ENCODE data around the gene TUBA3D.
"Not testable (repeated sequence)": the region's sequence is repeated elsewhere in the genome, so short reads cannot be mapped to it uniquely, and the experiment has no call there.

GRCh38 chr2:131478850-131479461, 3.0 kb downstream of the TUBA3D start:
- TF ChIP-seq CTCF (conservative IDR thresholded peaks at IDR 0.05 in 1 of 2, IDR thresholded peaks at IDR 0.05 in 1 of 2; ENCODE audit: low read depth in 1 of 2, low read length in 2 of 2); EZH2 (IDR thresholded peaks at IDR 0.05; ENCODE audit: low read length, missing control alignments): not testable (repeated sequence)

Measured in fibroblast of lung (primary cell).